Endothelial cell (in vitro differentiated cells): Measurements from ENCODE around the gene CD55. TPM values are rescaled to one million over a fixed set of nuclear protein-coding genes. Genes with fewer than 3 reads are reported as not detected.

Experiments
- DNase-seq: peaks from one replicate; pipeline ENCODE4 v3.0.0; 2021; ENCODE audit warnings: low spot score
- H3K27ac Mint-ChIP-seq: one replicate; pipeline ENCODE4 v1.8.0; 2021; ENCODE audit warnings: mixed read lengths, inconsistent platforms; ENCODE audit not compliant: unreplicated experiment
- H3K27me3 Mint-ChIP-seq: one replicate; pipeline ENCODE4 v1.8.0; 2021; ENCODE audit warnings: mild to moderate bottlenecking, moderate library complexity, mixed read lengths, inconsistent platforms; ENCODE audit not compliant: unreplicated experiment
- H3K36me3 Mint-ChIP-seq: one replicate; pipeline ENCODE4 v1.8.0; 2021; ENCODE audit warnings: mild to moderate bottlenecking, low read depth, mixed read lengths, inconsistent platforms; ENCODE audit not compliant: unreplicated experiment
- H3K4me1 Mint-ChIP-seq: one replicate; pipeline ENCODE4 v1.8.0; 2021; ENCODE audit warnings: mild to moderate bottlenecking, mixed read lengths, inconsistent platforms; ENCODE audit not compliant: unreplicated experiment
- H3K4me3 Mint-ChIP-seq: one replicate; pipeline ENCODE4 v1.8.0; 2021; ENCODE audit warnings: mild to moderate bottlenecking, mixed read lengths, inconsistent platforms; ENCODE audit not compliant: unreplicated experiment
- H3K9me3 Mint-ChIP-seq: one replicate; pipeline ENCODE4 v1.8.0; 2021; ENCODE audit warnings: mixed read lengths, inconsistent platforms; ENCODE audit not compliant: unreplicated experiment
- total RNA-seq: library from RNA; stranded (reverse); fragmentation: NEBNext Ultra II Directional; extraction: Animal tissue kit (Norgen Biotek cat#: 25700); gene quantifications from one replicate; pipeline ENCODE4 v1.2.1, GENCODE V29; 2021; ENCODE audit not compliant: unreplicated experiment
- TF ChIP-seq, protein P1 (sequence below): fragments of 200-600 bp; sonication (generic); IDR thresholded peaks from one replicate; pipeline ENCODE4 v1.5.0; 2021; ENCODE audit warnings: antibody characterized with exemption; ENCODE audit not compliant: unreplicated experiment

CD55 gene
- total RNA-seq, 1 donor from 2014 or later = 16.0 TPM

GRCh38 chr1:207331354-207332313 lies 10.2 kb downstream of the CD55 start:
- Mint-ChIP-seq H3K27me3 (no peaks in the 10 kb centered on the region), H3K9me3 (no peaks in the 10 kb centered on the region), H3K4me1 (peaks cover 3% of the 10 kb centered on the region), H3K36me3 (peaks cover 7% of the 10 kb centered on the region), H3K27ac (no peak overlapping the region), H3K4me3 (no peak overlapping the region)
- no peak for DNase-seq
- TF ChIP-seq, protein P1, sequence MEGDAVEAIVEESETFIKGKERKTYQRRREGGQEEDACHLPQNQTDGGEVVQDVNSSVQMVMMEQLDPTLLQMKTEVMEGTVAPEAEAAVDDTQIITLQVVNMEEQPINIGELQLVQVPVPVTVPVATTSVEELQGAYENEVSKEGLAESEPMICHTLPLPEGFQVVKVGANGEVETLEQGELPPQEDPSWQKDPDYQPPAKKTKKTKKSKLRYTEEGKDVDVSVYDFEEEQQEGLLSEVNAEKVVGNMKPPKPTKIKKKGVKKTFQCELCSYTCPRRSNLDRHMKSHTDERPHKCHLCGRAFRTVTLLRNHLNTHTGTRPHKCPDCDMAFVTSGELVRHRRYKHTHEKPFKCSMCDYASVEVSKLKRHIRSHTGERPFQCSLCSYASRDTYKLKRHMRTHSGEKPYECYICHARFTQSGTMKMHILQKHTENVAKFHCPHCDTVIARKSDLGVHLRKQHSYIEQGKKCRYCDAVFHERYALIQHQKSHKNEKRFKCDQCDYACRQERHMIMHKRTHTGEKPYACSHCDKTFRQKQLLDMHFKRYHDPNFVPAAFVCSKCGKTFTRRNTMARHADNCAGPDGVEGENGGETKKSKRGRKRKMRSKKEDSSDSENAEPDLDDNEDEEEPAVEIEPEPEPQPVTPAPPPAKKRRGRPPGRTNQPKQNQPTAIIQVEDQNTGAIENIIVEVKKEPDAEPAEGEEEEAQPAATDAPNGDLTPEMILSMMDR = no peak

GRCh38 chr1:207333009-207333600 lies 11.6 kb downstream of the CD55 start:
- TF ChIP-seq, protein P1 = no peak

DNA sequence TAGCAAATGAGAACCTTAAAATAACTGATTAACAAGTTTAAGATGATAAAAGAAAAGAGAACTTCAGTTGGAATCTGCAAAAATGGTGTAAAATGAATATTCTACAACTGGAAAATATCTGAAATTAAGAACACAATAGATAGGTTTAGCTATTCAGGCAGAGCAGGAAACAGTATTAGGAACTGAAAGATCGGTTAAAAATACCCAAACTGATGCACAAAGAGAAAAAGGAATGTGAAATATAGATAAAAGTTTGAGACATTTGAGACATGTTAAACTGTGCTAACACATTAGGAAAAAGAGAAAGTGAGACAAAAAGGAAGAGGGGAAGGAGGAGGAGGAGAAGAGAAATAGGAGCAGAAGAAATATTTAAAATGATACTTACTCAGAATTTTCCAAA lies 12.1 kb downstream of the CD55 start:
- Mint-ChIP-seq H3K27me3 (no peaks in the 10 kb centered on the region), H3K4me1 (no peaks in the 10 kb centered on the region), H3K9me3 (no peaks in the 10 kb centered on the region), H3K27ac (no peak overlapping the region), H3K36me3 (peaks cover 9% of the 10 kb centered on the region), H3K4me3 (no peak overlapping the region)
- no peak for DNase-seq
- TF ChIP-seq, protein P1 = no peak

More at GRCh38 chr1:207333009-207333600, 11.6 kb downstream of the CD55 start:
- Mint-ChIP-seq H3K27me3 (no peaks in the 10 kb centered on the region), H3K9me3 (no peaks in the 10 kb centered on the region), H3K36me3 (peaks cover 11% of the 10 kb centered on the region), H3K4me1 (peaks cover 1% of the 10 kb centered on the region), H3K4me3 (no peak overlapping the region), H3K27ac (no peak overlapping the region)
- DNase-seq = no peak

DNA sequence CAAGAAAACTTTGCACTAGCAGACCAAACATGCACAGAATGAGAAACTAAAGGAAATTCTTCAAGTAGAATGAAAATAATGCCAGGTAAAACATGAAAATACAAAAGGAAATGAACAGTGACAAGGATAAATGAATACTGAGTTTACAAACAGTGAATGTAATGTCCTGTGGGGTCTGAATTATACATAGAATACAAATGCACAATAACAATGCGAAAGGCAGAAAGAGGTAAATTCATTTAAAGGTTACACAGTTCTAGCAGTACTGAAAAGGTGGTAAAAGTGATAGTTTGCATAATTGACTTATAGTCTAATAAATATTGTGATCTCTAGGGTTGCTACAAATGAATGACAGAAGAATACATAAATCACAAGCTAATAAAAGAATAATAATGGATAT lies 12.9 kb downstream of the CD55 start:
- Mint-ChIP-seq H3K9me3 (no peaks in the 10 kb centered on the region), H3K4me1 (no peaks in the 10 kb centered on the region)

More for the DNA sequence above, 12.9 kb downstream of the CD55 start:
- Mint-ChIP-seq H3K27me3 (no peaks in the 10 kb centered on the region), H3K4me3 (no peak overlapping the region), H3K36me3 (peaks cover 4% of the 10 kb centered on the region), H3K27ac (no peak overlapping the region)
- DNase-seq = no peak
- TF ChIP-seq, protein P1 = no peak
